Right lobe of liver (tissue), 4 donors: ENCODE results near the gene MRAP.

Experiments used
- CTCF ChIP-seq, 4 donors: fragments of 200-600 bp in 3 of 4; fragments of 450-650 bp in 1 of 4; IDR thresholded peaks; one replicate each; pipeline versions ENCODE4 v1.5.1 to v1.8.0; 2016 to 2022; ENCODE audit warnings: antibody characterized with exemption in 4 of 4, mild to moderate bottlenecking in 2 of 4
- POLR2A ChIP-seq: fragments of 450-650 bp; IDR thresholded peaks from one replicate; pipeline ENCODE4 v1.6.1; 2017; ENCODE audit warnings: antibody characterized with exemption, mild to moderate bottlenecking
- donor health status: DM: no; HTN: no; CAD: no.
- donor health status: DM: no; HTN: no; CAD: no.
- donor health status: DM: no; HTN: yes; CAD: no.

- no peak for TF ChIP-seq CTCF (IDR thresholded peaks at IDR 0.05)
- no peak for TF ChIP-seq POLR2A
Measured at GRCh38 chr21:32252136-32252535, 46.5 kb upstream of the MRAP start.
